T-helper 17 cell (primary cell): ENCODE results near the gene ZFYVE9. TPM values are rescaled to one million over a fixed set of nuclear protein-coding genes. Genes with fewer than 3 reads are reported as not detected.
"Not testable (repeated sequence)": the region's sequence is repeated elsewhere in the genome, so short reads cannot be mapped to it uniquely, and the experiment has no call there.

ENCODE experiments used
- ATAC-seq: fragments of 150-1000 bp; cut with Tn5 transposase; 2 replicates; pipeline ENCODE4 v1.10.0; 2021; ENCODE audit warnings: mild to moderate bottlenecking, moderate library complexity
- DNase-seq, 3 donors: peaks; one replicate each; pipeline versions ENCODE4 v3.0.0 to v3.0.0-alpha.2; 2020 to 2021
- H3K9me3 ChIP-seq: one replicate; pipeline ENCODE4 v1.7.0; 2013; ENCODE audit warnings: low read length, mild to moderate bottlenecking; ENCODE audit not compliant: control insufficient read depth, poor library complexity, severe bottlenecking
- H3K27ac Mint-ChIP-seq: one replicate; pipeline ENCODE4 v1.8.0; 2022; ENCODE audit warnings: mild to moderate bottlenecking, moderate library complexity, mixed read lengths
- H3K27me3 Mint-ChIP-seq: one replicate; pipeline ENCODE4 v1.8.0; 2022; ENCODE audit warnings: mixed read lengths
- H3K36me3 Mint-ChIP-seq: one replicate; pipeline ENCODE4 v1.8.0; 2022; ENCODE audit warnings: low read depth, mixed read lengths
- H3K4me1 Mint-ChIP-seq: one replicate; pipeline ENCODE4 v1.8.0; 2022; ENCODE audit warnings: mild to moderate bottlenecking, mixed read lengths
- H3K4me3 Mint-ChIP-seq: one replicate; pipeline ENCODE4 v1.8.0; 2022; ENCODE audit warnings: mild to moderate bottlenecking, moderate library complexity, mixed read lengths
- total RNA-seq, 4 donors: library from RNA in 2 of 4; stranded (reverse) in 2 of 4; gene quantifications; one replicate each; pipeline ENCODE4 v1.2.3 and lab custom pipeline; 2022 to 2026

ZFYVE9 gene
- 1 to 10 TPM; 3.7 to 5.7 TPM for total RNA-seq
- total RNA-seq (lab: John Stamatoyannopoulos, UW), result 14.7 to 32.2 reads per million in 2 donors

- no peaks in the 10 kb centered on the region for H3K9me3 ChIP-seq
- H3K4me3 Mint-ChIP-seq, result peak within 1 kb of the TSS; percentile 87
- H3K4me1 Mint-ChIP-seq, result peaks cover 36% of the 10 kb centered on the region
- H3K27ac Mint-ChIP-seq, result peak within 1 kb of the TSS; percentile 89
- ATAC-seq, result peak; percentile 92
- H3K36me3 Mint-ChIP-seq, result no peaks in the 10 kb centered on the region
- H3K27me3 Mint-ChIP-seq, result peaks cover 8% of the 10 kb centered on the region
- DNase-seq, result peak; percentile 57 to 69 (median 65)
Measured at GRCh38 chr1:52141513-52142219, at the start of gene ZFYVE9. TSS of gene ZFYVE9 (plus strand) at chr1:52142089. CDS start at chr1:52233207, 91,118 bp downstream.

- not testable (repeated sequence) for H3K4me3 Mint-ChIP-seq, H3K36me3 Mint-ChIP-seq, DNase-seq, H3K4me1 Mint-ChIP-seq, H3K9me3 ChIP-seq, ATAC-seq, H3K27me3 Mint-ChIP-seq, H3K27ac Mint-ChIP-seq
Measured at GRCh38 chr1:52094300-52094699, 47.6 kb upstream of the ZFYVE9 start.

- Mint-ChIP-seq H3K4me1 (peaks cover 2% of the 10 kb centered on the region), H3K36me3 (no peaks in the 10 kb centered on the region), H3K4me3 (no peak overlapping the region), H3K27me3 (no peaks in the 10 kb centered on the region), H3K27ac (no peak overlapping the region)
- H3K9me3 ChIP-seq, result no peaks in the 10 kb centered on the region
- ATAC-seq, result no peak
- DNase-seq, result no peak
Measured at GRCh38 chr1:52096216-52096615, 45.7 kb upstream of the ZFYVE9 start.

GRCh38 chr1:52098139-52098871 is 43.6 kb upstream of the ZFYVE9 start:
- Mint-ChIP-seq H3K27ac (no peak overlapping the region), H3K27me3 (no peaks in the 10 kb centered on the region), H3K4me1 (peaks cover 2% of the 10 kb centered on the region), H3K36me3 (peaks cover 2% of the 10 kb centered on the region), H3K4me3 (no peak overlapping the region)
- ATAC-seq (no peak), DNase-seq (no peak)
- no peaks in the 10 kb centered on the region for H3K9me3 ChIP-seq

- DNase-seq, result no peak
- Mint-ChIP-seq H3K36me3 (peaks cover 5% of the 10 kb centered on the region), H3K27ac (no peak overlapping the region), H3K4me1 (peaks cover 3% of the 10 kb centered on the region), H3K27me3 (no peaks in the 10 kb centered on the region), H3K4me3 (no peak overlapping the region)
- no peak for ATAC-seq
- H3K9me3 ChIP-seq, result no peaks in the 10 kb centered on the region
Measured at GRCh38 chr1:52102336-52103013, 39.4 kb upstream of the ZFYVE9 start.

GRCh38 chr1:52111492-52111891 is 30.4 kb upstream of the ZFYVE9 start:
- no peak for DNase-seq
- Mint-ChIP-seq H3K27ac (no peak overlapping the region), H3K4me3 (no peak overlapping the region), H3K4me1 (no peaks in the 10 kb centered on the region), H3K36me3 (no peaks in the 10 kb centered on the region), H3K27me3 (no peaks in the 10 kb centered on the region)
- no peak for ATAC-seq
- H3K9me3 ChIP-seq, result no peaks in the 10 kb centered on the region

GRCh38 chr1:52112489-52112888 is 29.4 kb upstream of the ZFYVE9 start:
- Mint-ChIP-seq H3K27me3 (no peaks in the 10 kb centered on the region), H3K27ac (no peak overlapping the region), H3K4me3 (no peak overlapping the region), H3K36me3 (no peaks in the 10 kb centered on the region), H3K4me1 (no peaks in the 10 kb centered on the region)
- ATAC-seq (no peak), DNase-seq (no peak)
- H3K9me3 ChIP-seq, result no peaks in the 10 kb centered on the region

GRCh38 chr1:52119301-52120079 is 22.4 kb upstream of the ZFYVE9 start:
- Mint-ChIP-seq H3K27ac (no peak overlapping the region), H3K27me3 (peaks cover 22% of the 10 kb centered on the region), H3K4me1 (no peaks in the 10 kb centered on the region), H3K4me3 (no peak overlapping the region), H3K36me3 (no peaks in the 10 kb centered on the region)
- no peaks in the 10 kb centered on the region for H3K9me3 ChIP-seq
- ATAC-seq, result no peak
- DNase-seq, result no peak

- ATAC-seq (no peak), DNase-seq (no peak)
- no peaks in the 10 kb centered on the region for H3K9me3 ChIP-seq
- Mint-ChIP-seq H3K27ac (no peak overlapping the region), H3K36me3 (no peaks in the 10 kb centered on the region), H3K27me3 (peaks cover 39% of the 10 kb centered on the region), H3K4me3 (no peak overlapping the region), H3K4me1 (peaks cover 3% of the 10 kb centered on the region)
Measured at GRCh38 chr1:52122384-52122783, 19.5 kb upstream of the ZFYVE9 start.

GRCh38 chr1:52123622-52124021 is 18.3 kb upstream of the ZFYVE9 start:
- ATAC-seq (no peak), DNase-seq (no peak)
- Mint-ChIP-seq H3K27ac (no peak overlapping the region), H3K4me3 (no peak overlapping the region), H3K27me3 (peaks cover 52% of the 10 kb centered on the region), H3K36me3 (no peaks in the 10 kb centered on the region), H3K4me1 (peaks cover 7% of the 10 kb centered on the region)
- H3K9me3 ChIP-seq, result no peaks in the 10 kb centered on the region

- H3K9me3 ChIP-seq, result no peaks in the 10 kb centered on the region
- Mint-ChIP-seq H3K4me1 (peaks cover 7% of the 10 kb centered on the region), H3K36me3 (no peaks in the 10 kb centered on the region), H3K27ac (no peak overlapping the region), H3K27me3 (peaks cover 44% of the 10 kb centered on the region), H3K4me3 (no peak overlapping the region)
- ATAC-seq (no peak), DNase-seq (no peak)
Measured at GRCh38 chr1:52125736-52126359, 16.0 kb upstream of the ZFYVE9 start.
